Measurements from ENCODE around the gene WDFY3. TPM values are rescaled to one million over a fixed set of nuclear protein-coding genes. Genes with fewer than 3 reads are reported as not detected.

Gene WDFY3
- total RNA-seq, 1 experiment from 2014 or later: 39.9 TPM

GRCh38 chr4:84786478-84786877 is 180.0 kb downstream of the WDFY3 start:
- ChIA-PET POLR2A (no interaction called here), CTCF (no interaction called here), RAD21 (ENCODE audit: low non-redundant PET in 1 of 2, low total read pairs in 2 of 2, uncharacterized antibody in 2 of 2, unreplicated experiment in 2 of 2) (no interaction called here)
- Histone ChIP-seq H3K27ac (ENCODE audit: low read depth, low read length) (no peak overlapping the region), H3K36me3 (ENCODE audit: control insufficient read depth in 1 of 2, insufficient read depth in 2 of 2, low read length in 2 of 2) (peaks cover 5 to 15% of the 10 kb centered on the region in 2 experiments; a peak in 1 of 4 replicates), H3K4me1 (ENCODE audit: control insufficient read depth in 1 of 2, insufficient read depth in 2 of 2, low read length in 2 of 2) (no peaks in the 10 kb centered on the region), H3K4me2 (ENCODE audit: low read length) (no peak overlapping the region), H3K9me3 (ENCODE audit: control insufficient read depth in 1 of 2, insufficient read depth in 1 of 2, low read depth in 1 of 2, low read length in 2 of 2) (no peaks in the 10 kb centered on the region), H3K79me2 (ENCODE audit: insufficient read depth, low read length) (no peaks in the 10 kb centered on the region), H3K27me3 (ENCODE audit: insufficient read depth, low read length) (no peaks in the 10 kb centered on the region), H3K4me3 (replicated peaks in 1 of 2; ENCODE audit: low read depth in 1 of 2, low read length in 2 of 2) (no peak overlapping the region), H3K9ac (ENCODE audit: low read length) (no peak overlapping the region), H4K20me1 (ENCODE audit: insufficient read depth) (no peaks in the 10 kb centered on the region), H3K9me2 (ENCODE audit: insufficient read depth) (no peaks in the 10 kb centered on the region), H2AFZ (ENCODE audit: low read depth, low read length, poor library complexity, severe bottlenecking) (no peak overlapping the region)
- no TSS peak for BruUV-seq (replicated peaks)
- intact Hi-C loops (cut with micrococcal nuclease): no loop called here
- ATAC-seq (no peak), DNase-seq (ENCODE audit: low read depth, low spot score) (no peak)
- TF ChIP-seq ZNF274 (IDR thresholded peaks at IDR 0.05; ENCODE audit: low read depth, low read length): no peak
- TF ChIP-seq JUND (IDR thresholded peaks at IDR 0.05): no peak
- TF ChIP-seq, protein P1, sequence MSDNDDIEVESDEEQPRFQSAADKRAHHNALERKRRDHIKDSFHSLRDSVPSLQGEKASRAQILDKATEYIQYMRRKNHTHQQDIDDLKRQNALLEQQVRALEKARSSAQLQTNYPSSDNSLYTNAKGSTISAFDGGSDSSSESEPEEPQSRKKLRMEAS (IDR thresholded peaks at IDR 0.05): no peak
- no peak for TF ChIP-seq REST (IDR thresholded peaks at IDR 0.05; ENCODE audit: low read depth)
- TF ChIP-seq ZFX (IDR thresholded peaks at IDR 0.05): no peak
- TF ChIP-seq, protein P2, sequence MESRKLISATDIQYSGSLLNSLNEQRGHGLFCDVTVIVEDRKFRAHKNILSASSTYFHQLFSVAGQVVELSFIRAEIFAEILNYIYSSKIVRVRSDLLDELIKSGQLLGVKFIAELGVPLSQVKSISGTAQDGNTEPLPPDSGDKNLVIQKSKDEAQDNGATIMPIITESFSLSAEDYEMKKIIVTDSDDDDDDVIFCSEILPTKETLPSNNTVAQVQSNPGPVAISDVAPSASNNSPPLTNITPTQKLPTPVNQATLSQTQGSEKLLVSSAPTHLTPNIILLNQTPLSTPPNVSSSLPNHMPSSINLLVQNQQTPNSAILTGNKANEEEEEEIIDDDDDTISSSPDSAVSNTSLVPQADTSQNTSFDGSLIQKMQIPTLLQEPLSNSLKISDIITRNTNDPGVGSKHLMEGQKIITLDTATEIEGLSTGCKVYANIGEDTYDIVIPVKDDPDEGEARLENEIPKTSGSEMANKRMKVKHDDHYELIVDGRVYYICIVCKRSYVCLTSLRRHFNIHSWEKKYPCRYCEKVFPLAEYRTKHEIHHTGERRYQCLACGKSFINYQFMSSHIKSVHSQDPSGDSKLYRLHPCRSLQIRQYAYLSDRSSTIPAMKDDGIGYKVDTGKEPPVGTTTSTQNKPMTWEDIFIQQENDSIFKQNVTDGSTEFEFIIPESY (IDR thresholded peaks at IDR 0.05; ENCODE audit: extremely low read depth, insufficient replicate concordance, low read length): no peak
- TF ChIP-seq SRF (IDR thresholded peaks at IDR 0.05; ENCODE audit: low read depth): no peak
- no peak for TF ChIP-seq CEBPB (IDR thresholded peaks at IDR 0.05; ENCODE audit: low read depth)
- no peak for TF ChIP-seq ATF3 (IDR thresholded peaks at IDR 0.05)
- no peak for TF ChIP-seq ELF1 (IDR thresholded peaks at IDR 0.05; ENCODE audit: borderline replicate concordance, low read depth)
- TF ChIP-seq EZH2 (IDR thresholded peaks at IDR 0.05): no peak

All from HCT116 (cell line).